ENCODE measurements around the gene MTCL1. TPM values are rescaled to one million over a fixed set of nuclear protein-coding genes. Genes with fewer than 3 reads are reported as not detected.

The MTCL1 gene
- polyA plus RNA-seq, 3 donors, result not detected

- Histone ChIP-seq H3K9ac (ENCODE audit: insufficient read depth, low read length, poor library complexity, severe bottlenecking) (no peak overlapping the region), H3K9me3 (replicated peaks in 1 of 2; ENCODE audit: control insufficient read depth in 1 of 2, insufficient read depth in 1 of 2, low read length in 2 of 2) (no peaks in the 10 kb centered on the region), H3K79me2 (ENCODE audit: insufficient read depth, low read length) (no peaks in the 10 kb centered on the region), H3K4me3 (replicated peaks in 1 of 3; ENCODE audit: low read depth in 2 of 3, low read length in 3 of 3) (no peak overlapping the region), H2AFZ (ENCODE audit: insufficient read depth, low read depth, low read length, poor library complexity, severe bottlenecking) (no peak overlapping the region), H4K20me1 (ENCODE audit: insufficient read depth, low read length) (no peaks in the 10 kb centered on the region), H3K27me3 (ENCODE audit: control insufficient read depth in 2 of 2, insufficient read depth in 2 of 2, low read length in 2 of 2) (no peaks in the 10 kb centered on the region), H3K36me3 (replicated peaks in 1 of 2; ENCODE audit: control insufficient read depth in 1 of 2, insufficient read depth in 2 of 2, low read length in 2 of 2) (no peaks in the 10 kb centered on the region), H3K27ac (ENCODE audit: low read depth in 1 of 2, low read length in 2 of 2) (no peak overlapping the region), H3K4me1 (ENCODE audit: control insufficient read depth in 1 of 2, insufficient read depth in 2 of 2, low read length in 2 of 2) (no peaks in the 10 kb centered on the region), H3K4me2 (replicated peaks; ENCODE audit: extremely low read depth, low read length, poor library complexity, severe bottlenecking) (no peak overlapping the region)
- Mint-ChIP-seq H3K27me3 (ENCODE audit: low read depth in 3 of 3) (no peaks in the 10 kb centered on the region), H3K9me3 (peaks cover 0 to 3% (median 0%) of the 10 kb centered on the region in 7 donors), H3K27ac (no peak overlapping the region), H3K36me3 (no peaks in the 10 kb centered on the region), H3K4me3 (no peak overlapping the region), H3K4me1 (no peaks in the 10 kb centered on the region)
- intact Hi-C loops (cut with micrococcal nuclease), result no loop called here
- no peak for DNase-seq
- no peak for TF ChIP-seq CTCF (IDR thresholded peaks at IDR 0.05)
- WGBS (ENCODE audit: insufficient coverage), result no CpG with 5 or more reads among the region's 10 CpGs
Measured at GRCh38 chr18:8822643-8823042, 117.3 kb downstream of the MTCL1 start.

DNA sequence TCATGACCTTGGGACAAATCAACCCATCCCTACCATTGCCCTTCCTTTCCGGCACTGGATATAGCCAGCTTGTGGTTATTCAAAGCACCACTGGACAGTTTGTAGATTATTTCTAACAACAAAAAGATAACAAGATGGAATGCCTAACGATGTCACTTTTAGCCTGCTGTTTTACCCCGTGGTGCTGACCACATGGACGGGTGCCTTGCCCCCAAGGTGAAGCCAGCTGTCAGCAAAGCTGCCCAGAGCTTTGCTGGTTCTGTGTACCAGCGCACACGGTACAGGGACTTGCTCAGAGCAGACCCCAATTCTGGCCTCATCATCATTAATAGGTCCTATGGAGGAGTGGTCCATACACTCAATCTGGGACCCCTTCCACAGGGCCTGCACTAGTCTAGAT lies 118.2 kb downstream of the MTCL1 start:
- Histone ChIP-seq H3K9ac (ENCODE audit: insufficient read depth, low read length, poor library complexity, severe bottlenecking) (no peak overlapping the region), H3K9me3 (replicated peaks in 1 of 2; ENCODE audit: control insufficient read depth in 1 of 2, insufficient read depth in 1 of 2, low read length in 2 of 2) (no peaks in the 10 kb centered on the region), H3K36me3 (replicated peaks in 1 of 2; ENCODE audit: control insufficient read depth in 1 of 2, insufficient read depth in 2 of 2, low read length in 2 of 2) (no peaks in the 10 kb centered on the region), H3K4me3 (replicated peaks in 1 of 3; ENCODE audit: low read depth in 2 of 3, low read length in 3 of 3) (no peak overlapping the region), H3K79me2 (ENCODE audit: insufficient read depth, low read length) (no peaks in the 10 kb centered on the region), H3K27me3 (ENCODE audit: control insufficient read depth in 2 of 2, insufficient read depth in 2 of 2, low read length in 2 of 2) (no peaks in the 10 kb centered on the region), H3K27ac (ENCODE audit: low read depth in 1 of 2, low read length in 2 of 2) (no peak overlapping the region), H2AFZ (ENCODE audit: insufficient read depth, low read depth, low read length, poor library complexity, severe bottlenecking) (no peak overlapping the region), H3K4me1 (ENCODE audit: control insufficient read depth in 1 of 2, insufficient read depth in 2 of 2, low read length in 2 of 2) (no peaks in the 10 kb centered on the region), H4K20me1 (ENCODE audit: insufficient read depth, low read length) (no peaks in the 10 kb centered on the region), H3K4me2 (replicated peaks; ENCODE audit: extremely low read depth, low read length, poor library complexity, severe bottlenecking) (no peak overlapping the region)
- Mint-ChIP-seq H3K27ac (no peak overlapping the region), H3K36me3 (no peaks in the 10 kb centered on the region), H3K9me3 (peaks cover 0 to 3% (median 0%) of the 10 kb centered on the region in 7 donors), H3K27me3 (ENCODE audit: low read depth in 3 of 3) (no peaks in the 10 kb centered on the region), H3K4me1 (no peaks in the 10 kb centered on the region), H3K4me3 (no peak overlapping the region)
- intact Hi-C loops (cut with micrococcal nuclease), result no loop called here
- TF ChIP-seq CTCF (IDR thresholded peaks at IDR 0.05), result no peak
- DNase-seq, result no peak
- WGBS (ENCODE audit: insufficient coverage), result 88% methylated on average over 3 of the region's 6 CpGs
